Stimulated activated CD4-positive, alpha-beta T cell treated with anti-CD3 and anti-CD28 coated beads, Interleukin-2, amount 100 ng/mL, for 24 hours (primary cell): ENCODE data around the gene TMEM92.

ENCODE experiments used
- DNase-seq, 2 donors: peaks; one replicate each; pipeline ENCODE4 v3.0.0-alpha.2; 2020

Gene TMEM92

GRCh38 chr17:50329716-50330115 is 55.5 kb downstream of the TMEM92 start:
- no peak for DNase-seq

- DNase-seq = no peak
Observed at GRCh38 chr17:50330151-50330775, 56.0 kb downstream of the TMEM92 start.
